ENCODE results near the gene FMN2.
"Not testable (repeated sequence)": the region's sequence is repeated elsewhere in the genome, so short reads cannot be mapped to it uniquely, and the experiment has no call there.

FMN2 gene

DNA sequence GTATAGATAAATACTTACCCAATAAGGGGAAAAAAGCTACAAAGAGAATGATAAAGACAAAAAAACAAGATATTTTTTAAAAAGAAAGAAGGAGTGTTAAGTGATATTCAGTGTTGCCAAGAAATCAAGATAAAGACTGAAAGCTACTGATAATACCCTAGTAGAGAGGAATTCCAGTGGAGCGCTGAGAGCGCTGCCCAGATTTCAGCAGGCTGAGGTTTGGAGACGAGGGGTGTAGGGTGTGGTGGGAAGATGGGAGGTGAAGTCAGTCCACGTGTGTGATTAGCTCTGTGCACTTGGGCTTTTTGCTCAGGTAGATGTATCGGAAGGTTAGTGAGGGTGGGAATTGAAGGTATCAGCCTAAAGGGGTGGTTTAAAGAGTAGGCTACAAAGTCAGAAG is 47.8 kb downstream of the FMN2 start:
- no peak for DNase-seq (ENCODE audit: low read depth)

DNA sequence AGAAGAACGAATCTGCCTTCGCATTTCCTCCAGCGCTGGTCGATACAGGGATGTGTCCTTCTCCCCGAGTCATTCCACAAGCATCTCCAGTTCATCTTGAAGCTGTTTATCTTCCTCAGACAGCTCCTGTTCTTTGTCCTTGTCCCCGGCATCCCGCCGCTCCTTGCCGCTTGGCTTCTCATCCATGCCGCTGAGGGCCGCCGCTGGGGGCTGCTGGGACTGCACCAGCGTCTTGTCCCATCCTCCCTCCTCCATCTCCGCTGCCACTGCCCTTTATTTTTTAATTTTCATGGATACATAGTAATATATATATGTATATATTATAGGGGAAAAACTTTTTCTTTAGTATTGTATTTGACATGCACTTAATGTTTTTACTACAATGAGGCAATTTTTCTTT is 53.4 kb downstream of the FMN2 start:
- DNase-seq (ENCODE audit: low read depth), result no peak

DNA sequence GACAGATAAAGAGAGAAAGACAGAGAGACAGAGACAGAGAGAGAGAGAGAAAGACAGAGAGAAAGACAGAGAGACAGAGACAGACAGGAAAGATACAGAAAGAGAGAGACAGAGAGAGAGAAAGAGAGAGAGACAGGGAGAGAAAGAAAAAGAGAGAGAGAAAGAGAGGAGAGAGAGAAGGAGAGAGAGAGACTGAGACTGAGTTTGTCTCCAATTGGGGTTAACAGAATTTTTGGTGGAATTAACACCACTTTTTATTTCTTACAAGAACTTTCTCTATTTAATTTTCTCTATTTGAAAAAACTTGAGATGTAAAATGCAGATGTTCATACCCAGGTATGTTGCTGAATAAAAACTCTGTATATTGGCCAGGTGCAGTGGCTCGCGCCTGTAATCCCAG is 56.6 kb downstream of the FMN2 start:
- no peak for DNase-seq (ENCODE audit: low read depth)

DNA sequence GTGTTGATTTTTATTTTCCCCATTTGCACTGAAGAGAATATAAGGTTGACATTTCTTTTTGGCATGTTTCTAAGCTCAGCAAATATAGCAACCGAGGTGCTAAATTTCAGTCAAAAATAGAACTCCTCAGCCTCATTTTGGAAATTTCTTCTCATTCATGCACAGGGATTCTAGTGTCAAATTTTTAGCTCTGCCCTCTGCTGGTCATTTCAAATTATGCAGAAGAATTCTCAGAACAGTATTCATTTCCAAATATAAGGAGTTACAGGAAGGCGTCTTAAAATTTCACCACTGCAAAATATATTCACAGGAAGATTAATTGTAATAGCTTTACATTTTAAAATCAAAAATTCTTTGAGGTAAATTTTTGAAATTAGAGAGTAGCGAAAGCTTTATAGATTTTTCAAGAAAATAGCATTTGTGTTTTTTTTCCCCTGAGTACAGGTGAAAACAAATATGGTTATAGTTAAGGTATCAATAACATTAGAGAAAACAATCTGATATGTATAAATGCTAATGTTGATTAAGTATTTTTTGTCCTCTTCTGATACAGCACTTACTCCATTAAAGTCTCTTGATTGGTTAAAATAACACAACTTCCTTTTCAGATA is 57.9 kb downstream of the FMN2 start:
- no peak for DNase-seq (ENCODE audit: low read depth)

DNA sequence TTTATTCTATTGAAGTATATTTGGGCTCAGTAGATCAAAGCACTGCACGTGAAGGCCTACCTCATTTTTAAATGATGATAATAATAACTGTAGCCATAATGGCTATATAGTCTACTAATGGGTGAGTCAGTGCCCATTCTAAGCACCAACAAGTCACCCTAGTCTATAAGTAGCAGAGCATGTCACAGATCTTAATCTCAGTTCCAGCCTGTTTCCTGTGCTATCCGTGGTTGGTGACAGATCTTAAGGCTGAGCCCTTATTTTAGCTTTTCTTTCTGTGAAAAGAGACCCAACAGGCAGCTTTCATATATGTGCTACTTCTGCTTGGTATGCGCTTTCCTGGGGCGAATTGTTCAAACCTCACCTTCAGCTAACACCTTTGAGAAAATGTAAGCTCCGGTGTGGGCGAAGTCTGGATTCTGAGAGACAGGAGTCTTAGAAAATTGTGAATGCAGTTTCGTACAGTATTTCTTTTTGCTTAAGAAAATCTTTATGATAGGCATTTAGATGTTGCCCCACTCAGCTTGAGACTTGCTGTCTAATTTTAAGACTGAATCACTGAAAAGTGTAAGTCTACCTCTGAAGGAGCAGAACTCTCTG is 59.6 kb downstream of the FMN2 start:
- DNase-seq (ENCODE audit: low read depth), result no peak

DNA sequence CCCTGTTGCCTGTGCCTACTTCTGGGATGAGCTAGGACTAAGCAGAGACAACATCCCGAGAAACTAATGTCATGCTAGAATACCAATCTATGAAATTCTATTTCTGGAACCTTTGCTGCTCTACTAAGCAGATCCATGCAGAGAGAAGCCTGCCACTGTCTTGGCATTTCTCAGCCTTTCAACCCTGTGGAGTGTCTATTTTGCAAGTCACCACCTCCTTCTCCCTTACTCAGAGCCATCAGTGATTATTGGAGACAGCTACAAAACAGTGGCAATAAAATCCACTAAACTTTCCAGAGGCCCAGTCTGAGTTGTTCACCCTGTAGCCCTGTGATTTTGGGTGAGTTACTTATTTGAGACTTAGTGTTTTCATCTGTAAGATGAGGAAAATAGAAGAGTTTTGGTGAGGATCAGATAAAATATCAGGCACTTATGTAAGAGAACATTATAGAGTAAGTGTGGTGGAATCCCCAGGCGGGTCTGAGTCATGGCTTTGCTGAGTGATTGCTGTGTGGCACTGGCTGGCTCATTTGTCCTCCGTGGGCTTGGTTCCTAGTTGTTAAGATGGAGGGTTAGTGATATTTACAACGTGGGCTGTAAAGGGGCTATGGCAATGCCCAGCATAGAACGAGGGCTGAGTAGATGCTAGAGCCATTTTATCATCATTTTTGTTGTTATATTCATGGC is 61.1 kb downstream of the FMN2 start:
- no peak for DNase-seq (ENCODE audit: low read depth)

DNA sequence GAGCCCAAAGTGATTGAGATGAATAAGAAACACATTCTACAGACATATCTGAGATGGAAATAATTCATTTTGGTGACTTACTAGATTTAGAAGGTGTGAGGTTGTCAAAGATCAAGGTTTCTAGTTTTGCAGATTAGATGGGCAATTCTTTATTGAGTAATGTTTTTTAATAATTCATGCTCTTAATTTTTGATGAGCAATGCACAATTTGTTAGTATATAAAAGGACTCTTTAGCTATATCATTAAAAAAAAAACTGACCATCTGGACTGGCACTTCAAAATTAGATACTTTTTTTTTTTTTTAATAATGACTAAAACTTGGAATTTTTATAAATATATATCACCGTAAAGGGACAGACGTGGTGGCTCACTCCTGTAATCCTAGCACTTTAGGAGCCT is 63.9 kb downstream of the FMN2 start:
- no peak for DNase-seq (ENCODE audit: low read depth)

DNA sequence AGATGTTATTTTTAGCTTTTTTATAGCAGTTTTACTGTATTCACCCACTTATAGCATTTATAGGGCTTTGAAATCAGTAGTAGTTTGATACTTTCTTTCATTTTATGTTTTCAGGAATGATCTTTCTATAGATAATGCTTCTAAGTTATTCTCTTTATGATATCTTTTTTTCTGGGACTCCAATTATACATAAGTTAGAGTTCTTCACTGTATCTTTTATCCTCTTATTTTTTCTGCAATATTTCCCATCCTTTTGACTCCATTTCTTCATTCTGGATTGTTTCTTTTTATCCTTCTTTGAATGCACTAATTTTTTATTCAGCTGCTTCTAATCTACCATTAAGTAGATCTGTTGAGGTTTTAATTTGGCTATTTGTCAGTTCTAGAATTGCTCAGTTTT is 73.1 kb downstream of the FMN2 start:
- DNase-seq (ENCODE audit: low read depth), result no peak

DNA sequence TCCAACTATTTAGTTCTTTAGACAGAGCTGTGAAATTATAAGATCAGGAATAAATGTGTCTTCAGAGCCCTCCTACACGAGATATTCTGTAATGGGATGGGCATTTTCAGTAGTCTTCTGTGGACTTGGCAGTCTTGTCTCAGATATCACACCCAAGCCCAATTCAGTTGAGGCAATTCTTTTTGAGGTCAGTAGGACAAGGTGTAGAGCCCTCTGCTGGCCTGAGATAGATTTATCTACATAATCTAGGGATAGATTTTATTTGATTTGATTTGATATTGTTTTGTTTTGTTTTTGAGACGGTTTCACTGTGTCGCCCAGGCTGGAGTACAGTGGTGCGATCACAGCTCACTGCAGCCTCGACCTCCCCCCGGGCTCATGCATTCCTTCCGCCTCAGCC is 77.5 kb downstream of the FMN2 start:
- no peak for DNase-seq (ENCODE audit: low read depth)

DNA sequence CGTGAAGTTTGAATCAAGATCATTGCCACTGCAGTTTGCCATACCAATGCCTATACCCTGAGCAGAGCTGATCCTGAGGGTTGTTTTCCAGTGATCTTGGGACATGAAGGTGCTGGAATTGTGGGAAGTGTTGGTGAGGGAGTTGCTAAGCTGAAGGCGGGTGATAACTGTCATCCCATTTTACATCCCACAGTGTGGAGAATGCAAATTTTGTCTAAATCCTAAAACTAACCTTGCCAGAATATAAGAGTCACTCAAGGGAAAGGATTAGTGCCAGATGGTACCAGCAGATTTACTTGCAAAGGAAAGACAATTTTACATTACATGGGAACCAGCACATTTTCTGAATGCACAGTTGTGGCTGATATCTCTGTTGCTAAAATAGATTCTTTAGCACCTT is 78.6 kb downstream of the FMN2 start:
- DNase-seq (ENCODE audit: low read depth), result no peak

DNA sequence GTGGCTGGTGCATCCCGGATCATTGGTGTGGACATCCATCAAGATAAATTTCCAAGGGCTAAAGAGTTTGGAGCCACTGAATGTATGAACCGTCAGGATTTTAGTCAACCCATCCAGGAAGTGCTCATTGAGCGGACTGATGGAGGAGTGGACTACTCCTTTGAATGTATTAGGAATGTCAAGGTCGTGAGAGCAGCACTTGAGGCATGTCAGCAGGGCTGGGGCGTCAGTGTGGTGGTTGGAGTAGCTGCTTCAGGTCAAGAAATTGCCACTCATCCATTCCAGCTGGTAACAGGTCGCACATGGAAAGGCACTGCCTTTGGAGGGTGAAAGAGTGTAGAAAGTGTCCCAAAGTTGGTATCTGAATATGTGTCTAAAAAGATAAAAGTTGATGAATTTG is 79.1 kb downstream of the FMN2 start:
- no peak for DNase-seq (ENCODE audit: low read depth)

DNA sequence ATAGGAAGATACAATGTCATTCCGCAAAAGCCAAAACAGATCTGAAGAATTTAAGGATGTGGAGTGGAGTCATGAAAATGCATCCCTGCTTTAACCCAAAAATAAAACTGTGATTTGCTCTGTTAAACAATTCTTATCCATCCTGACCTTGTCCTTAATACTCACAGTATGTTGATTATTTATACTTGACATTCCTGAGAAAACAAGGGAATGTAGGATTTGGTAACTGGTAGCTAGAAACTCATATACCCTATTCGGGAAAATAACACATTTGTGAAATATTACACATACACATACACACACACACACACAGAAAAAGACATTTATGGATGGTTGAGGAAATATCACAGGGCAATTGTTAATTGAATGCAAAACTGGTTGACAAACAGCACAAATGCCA is 80.2 kb downstream of the FMN2 start:
- no peak for DNase-seq (ENCODE audit: low read depth)

DNA sequence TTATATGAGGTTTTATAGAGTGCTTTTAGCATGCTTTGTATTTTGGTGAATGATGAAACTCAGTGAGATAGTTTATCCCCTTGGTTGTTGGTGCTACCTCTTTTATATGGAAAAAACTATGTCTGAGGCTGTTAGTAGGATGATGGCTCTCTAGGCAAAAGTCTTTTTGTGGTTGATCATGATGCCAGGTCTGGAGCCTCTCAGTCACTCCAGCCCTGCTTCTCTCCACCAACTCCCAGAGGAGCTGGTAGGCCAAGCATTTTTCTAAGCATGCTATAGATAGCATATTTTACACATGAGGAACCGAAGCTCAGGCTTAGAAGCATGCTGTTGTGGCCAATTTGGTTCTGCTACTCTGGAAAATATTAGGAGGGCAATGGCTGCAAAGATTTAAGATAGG is 82.2 kb downstream of the FMN2 start:
- no peak for DNase-seq (ENCODE audit: low read depth)

DNA sequence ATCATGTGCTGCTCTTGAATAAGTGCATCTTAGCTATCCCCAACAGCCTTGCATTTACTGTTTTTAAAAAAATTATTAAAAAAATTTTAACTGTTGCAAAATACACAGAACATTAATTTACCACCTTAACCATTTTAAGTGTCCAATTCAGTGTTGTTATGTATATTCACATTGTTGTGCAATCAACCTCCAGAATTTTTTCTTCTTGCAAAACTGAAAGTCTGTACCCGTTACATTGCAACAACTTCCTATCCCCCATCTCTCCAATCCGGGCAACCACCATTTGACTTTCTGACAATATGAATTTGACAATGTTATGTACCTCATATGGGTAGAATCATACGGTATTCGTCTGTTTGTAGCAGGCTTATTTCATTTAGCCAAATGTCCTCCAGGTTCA is 83.1 kb downstream of the FMN2 start:
- DNase-seq (ENCODE audit: low read depth), result no peak

DNA sequence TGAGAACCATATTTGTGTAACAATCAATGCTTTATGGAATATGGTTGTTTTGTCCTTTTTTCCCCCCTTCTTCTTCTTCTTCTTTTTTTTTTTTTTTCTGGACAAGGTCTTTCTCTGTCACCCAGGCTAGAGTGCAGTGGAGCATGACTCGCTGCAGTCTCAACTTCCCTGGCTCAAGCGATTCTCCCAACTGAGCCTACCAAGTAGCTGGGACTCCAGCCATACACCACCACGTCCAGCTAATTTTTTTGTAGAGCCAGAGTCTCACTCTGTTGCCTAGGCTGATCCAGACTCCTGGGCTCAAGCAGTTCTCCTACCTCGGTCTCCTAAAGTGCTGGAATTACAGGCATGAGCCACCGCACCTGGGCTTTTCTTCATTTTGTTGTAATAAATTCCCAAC is 86.7 kb downstream of the FMN2 start:
- no peak for DNase-seq (ENCODE audit: low read depth)

DNA sequence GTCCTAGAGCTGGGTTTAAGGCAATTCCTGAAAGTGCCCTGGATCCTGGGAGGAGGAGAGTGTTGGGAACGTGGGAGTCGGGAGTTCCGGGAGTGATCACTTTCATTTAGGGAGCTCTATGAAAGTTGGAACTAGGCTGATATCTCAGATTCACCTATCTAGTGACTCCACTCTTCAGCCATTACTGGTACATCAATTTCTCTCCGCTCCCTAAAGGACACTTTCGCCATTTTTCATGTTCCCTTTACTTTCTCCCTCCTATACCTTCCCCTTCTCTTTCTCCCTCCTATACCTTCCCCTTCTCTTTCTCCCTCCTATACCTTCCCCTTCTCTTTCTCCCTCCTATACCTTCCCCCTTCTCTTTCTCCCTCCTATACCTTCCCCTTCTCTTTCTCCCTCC is 93.0 kb downstream of the FMN2 start:
- DNase-seq (ENCODE audit: low read depth), result not testable (repeated sequence)

DNA sequence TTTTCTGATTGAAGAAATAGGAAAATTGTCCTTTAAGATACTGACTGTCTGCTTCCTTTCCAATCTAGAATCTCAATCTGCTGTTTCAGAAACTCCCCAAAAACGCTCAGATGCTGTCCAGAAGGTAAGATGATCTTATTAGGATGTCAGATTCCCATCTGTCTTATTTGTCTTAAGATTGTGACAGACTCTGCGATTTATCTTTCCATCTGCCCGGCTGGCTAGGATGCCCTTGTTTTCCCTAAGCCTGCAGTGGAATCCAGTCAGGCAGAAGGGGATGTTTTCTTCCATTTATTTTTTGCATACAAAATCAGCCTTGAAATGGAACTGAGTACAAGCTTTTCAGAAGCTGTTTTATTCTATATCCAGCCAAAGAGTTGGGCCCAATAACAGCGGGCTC is 96.5 kb downstream of the FMN2 start:
- no peak for DNase-seq (ENCODE audit: low read depth)

DNA sequence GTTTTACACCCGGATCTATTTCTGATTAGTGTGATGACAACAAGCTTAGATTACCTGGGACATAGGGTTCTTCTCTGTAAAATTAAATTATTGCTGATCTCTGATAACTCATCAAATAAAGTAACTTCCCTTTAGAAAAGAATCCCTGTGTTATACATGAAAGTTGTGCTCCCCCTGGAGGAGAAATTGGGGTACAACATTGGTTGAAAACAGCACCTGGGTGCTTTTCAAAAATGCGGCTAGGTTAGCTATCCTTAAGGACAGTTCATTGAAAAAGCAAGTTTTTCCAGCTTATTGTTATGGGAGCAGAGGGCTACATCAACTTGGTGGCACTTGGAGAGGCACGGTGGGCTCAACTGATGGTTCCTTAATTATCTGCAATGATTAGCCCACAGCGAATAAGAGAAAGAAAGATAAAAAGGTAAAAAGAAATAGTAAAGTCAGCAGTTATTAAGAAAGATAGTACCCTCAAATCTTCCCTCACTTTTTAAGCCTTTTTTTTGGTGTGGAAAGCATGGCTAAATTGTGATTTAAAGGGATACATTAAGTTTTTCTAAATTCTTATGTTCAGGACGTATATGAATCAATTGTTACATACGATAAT is 97.8 kb downstream of the FMN2 start:
- no peak for DNase-seq (ENCODE audit: low read depth)

DNA sequence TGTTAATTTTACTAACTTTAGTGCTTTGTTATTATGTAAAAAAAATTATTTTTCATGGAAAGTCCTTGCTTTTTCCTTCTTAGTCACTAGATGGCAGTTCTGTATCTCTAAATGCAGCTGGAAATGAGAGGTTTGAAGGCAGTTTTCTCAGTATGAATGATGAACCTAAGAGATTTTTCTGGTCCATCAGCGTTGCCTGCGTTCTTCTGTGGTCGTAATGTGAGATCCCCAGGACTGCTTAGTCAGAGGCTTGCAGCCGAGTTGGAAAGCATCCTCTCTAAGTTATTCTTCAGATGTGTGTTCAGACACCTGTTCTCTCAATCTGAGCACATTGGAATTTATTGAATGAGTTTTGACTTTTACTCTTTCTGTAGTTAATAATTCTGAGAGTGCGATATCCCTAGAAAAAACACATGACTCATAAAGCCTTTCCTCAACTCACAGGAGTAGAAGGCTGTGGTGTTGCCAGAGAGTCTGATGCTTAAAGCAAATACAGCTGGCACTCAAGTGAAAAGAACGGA is 99.3 kb downstream of the FMN2 start:
- DNase-seq (ENCODE audit: low read depth), result no peak

DNA sequence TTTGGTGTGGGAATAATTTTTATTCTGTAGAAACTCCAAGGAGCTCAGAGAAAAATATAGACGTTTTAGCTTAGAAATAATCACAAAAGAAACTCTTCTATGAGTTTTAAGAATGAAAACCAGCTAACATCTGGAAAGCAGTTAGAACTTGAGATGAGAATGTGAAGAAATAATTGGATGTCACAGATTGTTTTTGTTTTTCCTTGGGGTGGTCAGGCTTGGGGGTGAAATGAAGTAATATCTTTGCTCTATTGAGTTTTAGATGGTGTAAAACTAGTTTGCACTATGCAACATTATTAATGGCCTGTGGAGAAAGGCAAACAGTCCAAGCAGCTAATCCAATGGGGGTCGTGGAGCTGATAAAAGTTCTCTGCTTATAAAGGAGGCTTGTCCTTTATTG is 101.2 kb downstream of the FMN2 start:
- DNase-seq (ENCODE audit: low read depth), result no peak

DNA sequence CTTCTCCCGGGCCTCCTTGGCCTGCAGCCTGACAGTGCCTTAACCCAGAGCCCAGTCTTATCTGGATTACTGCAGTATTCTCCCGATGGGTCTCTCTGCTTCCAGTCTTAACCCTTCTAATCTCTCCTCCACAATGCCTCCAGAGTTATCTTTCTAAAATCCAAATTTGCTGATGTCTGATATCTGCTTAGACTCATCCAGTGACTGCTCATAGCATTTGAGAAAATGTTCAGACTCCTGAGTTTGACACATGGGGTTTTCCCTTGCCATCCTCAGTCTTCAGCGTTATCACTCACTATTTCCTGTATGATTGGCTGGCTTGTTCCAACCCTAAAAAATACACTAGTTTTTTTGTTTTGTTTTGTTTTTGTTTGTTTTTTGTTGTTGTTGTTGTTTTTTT is 102.0 kb downstream of the FMN2 start:
- no peak for DNase-seq (ENCODE audit: low read depth)

DNA sequence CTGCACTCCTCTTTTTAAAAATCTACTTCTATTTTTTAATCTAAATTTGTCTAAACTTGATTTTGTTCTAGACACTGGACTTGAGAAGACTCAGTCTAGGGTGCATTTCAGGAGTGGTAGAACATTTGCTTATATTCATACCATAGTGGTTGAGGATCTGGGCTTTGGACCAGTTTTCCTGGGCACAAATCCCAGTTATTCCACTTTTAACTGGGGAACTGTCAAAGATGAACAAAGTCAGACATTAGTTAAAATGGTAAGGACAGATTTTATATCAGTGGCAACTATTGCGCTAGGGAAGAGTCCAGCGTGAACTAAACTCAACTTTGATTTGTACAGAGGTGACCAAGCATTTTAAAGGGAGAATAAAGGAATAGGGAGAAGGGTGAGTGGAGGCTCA is 102.4 kb downstream of the FMN2 start:
- no peak for DNase-seq (ENCODE audit: low read depth)

DNA sequence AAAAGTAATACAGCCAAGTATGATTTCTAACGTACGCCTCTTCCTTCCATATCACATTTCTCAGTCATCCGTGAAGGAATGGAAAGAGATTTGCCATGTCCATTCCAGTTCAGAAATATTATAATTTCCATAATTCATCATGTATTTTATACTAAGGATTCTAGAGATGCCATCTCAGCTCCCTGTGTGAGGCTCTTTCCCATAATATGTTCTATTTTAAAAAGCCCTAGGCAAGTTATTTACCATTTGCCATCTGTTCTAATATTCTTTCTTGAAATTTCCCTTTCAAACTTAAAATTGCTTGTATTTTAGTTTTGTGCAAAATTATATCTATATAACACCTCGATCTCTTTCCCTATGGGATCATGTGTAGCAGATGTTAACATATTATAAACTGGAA is 106.7 kb downstream of the FMN2 start:
- no peak for DNase-seq (ENCODE audit: low read depth)

Data from T-helper 22 cell (primary cell).